M059J (cell line): ENCODE measurements around the gene DUT. TPM values are rescaled to one million over a fixed set of nuclear protein-coding genes. Genes with fewer than 3 reads are reported as not detected.

ENCODE experiments used
- DNase-seq: peaks from one replicate; pipeline ENCODE4 v3.0.0-alpha.2; 2012; ENCODE audit warnings: low read depth
- total RNA-seq: library from RNA; depleted of rRNA; stranded (reverse); fragments of >200 nt; shearing (Covaris generic); gene quantifications from 2 replicates; pipeline ENCODE4 v1.2.3, GENCODE V29; 2014; rRNA removed

Gene DUT
- total RNA-seq, 1 experiment from 2014 or later: 80.2 TPM

GRCh38 chr15:48371550-48371949, 40.3 kb downstream of the DUT start:
- no peak for DNase-seq

- DNase-seq: no peak
Measured at GRCh38 chr15:48371961-48372360, 40.7 kb downstream of the DUT start.

- DNase-seq: peak; percentile 87
Measured at GRCh38 chr15:48373821-48374451, 42.7 kb downstream of the DUT start.

- DNase-seq: no peak
Measured at GRCh38 chr15:48374472-48374871, 43.2 kb downstream of the DUT start.

- no peak for DNase-seq
Measured at GRCh38 chr15:48375767-48376166, 44.5 kb downstream of the DUT start.

- no peak for DNase-seq
Measured at GRCh38 chr15:48380198-48380597, 49.0 kb downstream of the DUT start.

GRCh38 chr15:48381861-48382260, 50.6 kb downstream of the DUT start:
- DNase-seq: no peak

GRCh38 chr15:48383031-48383430, 51.8 kb downstream of the DUT start:
- DNase-seq: no peak

GRCh38 chr15:48384616-48385015, 53.4 kb downstream of the DUT start:
- DNase-seq: no peak

- DNase-seq: peak; percentile 93
Measured at GRCh38 chr15:48385031-48385830, 54.0 kb downstream of the DUT start.

GRCh38 chr15:48388016-48388851, 57.0 kb downstream of the DUT start:
- DNase-seq: peak; percentile 32

GRCh38 chr15:48388910-48389309, 57.7 kb downstream of the DUT start:
- no peak for DNase-seq

GRCh38 chr15:48389691-48390143, 58.5 kb downstream of the DUT start:
- peak; percentile 60 for DNase-seq

- DNase-seq: no peak
Measured at GRCh38 chr15:48391950-48392349, 60.7 kb downstream of the DUT start.

GRCh38 chr15:48392356-48392755, 61.1 kb downstream of the DUT start:
- DNase-seq: no peak

Other genes starting within 250 kb of the DUT start
- gene SLC24A5, start 210.4 kb upstream of the DUT start, total RNA-seq: not detected in 2 replicates
- gene MYEF2, start 153.1 kb upstream of the DUT start, total RNA-seq: 13.6 and 17.5 TPM in 2 replicates
- 0.20 TPM in 1 of 2 replicates, not detected in the other for gene CTXN2, start 139.8 kb upstream of the DUT start, total RNA-seq
- 0.05 TPM in 1 of 2 replicates, not detected in the other for gene SLC12A1, start 125.1 kb upstream of the DUT start, total RNA-seq